ENCODE measurements around the gene GRM8.

Gene GRM8

DNA sequence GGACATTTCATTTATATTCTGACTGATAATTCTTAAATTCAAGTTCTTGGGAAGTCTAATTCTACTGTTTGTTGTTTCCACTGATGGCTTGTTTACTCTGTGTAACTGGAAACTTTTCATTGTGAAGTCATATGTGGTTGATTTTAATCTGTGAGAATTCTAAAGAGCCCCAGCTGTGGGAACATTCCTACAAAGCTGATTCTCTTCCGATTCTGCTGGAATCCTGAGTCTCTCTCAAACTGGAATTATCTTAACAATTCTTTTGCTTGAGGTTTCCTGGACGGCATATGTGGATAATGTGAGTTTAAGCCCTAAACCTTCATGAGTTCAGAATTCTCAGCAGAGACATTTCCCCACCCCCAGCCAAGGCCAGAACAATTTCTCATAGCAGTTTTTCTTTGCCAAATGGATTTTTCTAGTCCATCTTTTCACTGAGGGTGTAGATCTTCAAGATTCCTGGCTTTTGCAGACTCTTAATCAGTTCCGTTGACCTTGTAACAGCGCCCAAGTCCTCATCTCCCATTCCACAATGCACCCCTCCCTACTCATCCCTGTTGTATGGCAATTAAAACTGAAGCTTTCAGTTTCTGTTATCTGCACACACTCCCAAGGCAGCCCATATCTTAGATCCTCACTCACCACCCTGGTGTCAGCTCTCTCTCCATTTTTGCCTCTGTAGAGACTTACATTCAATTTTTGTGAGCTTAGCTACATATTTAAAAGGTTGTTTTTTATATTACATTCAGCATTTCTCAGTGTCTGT, 37.6 kb downstream of the GRM8 start:
- DNase-seq (ENCODE audit: extremely low spot score): no peak
- POLR2A ChIA-PET: no interaction called here
- CTCF ChIA-PET: no interaction called here
- TF ChIP-seq BHLHE40 (IDR thresholded peaks at IDR 0.05; ENCODE audit: borderline replicate concordance) (no peak), LEF1 (IDR thresholded peaks at IDR 0.05; ENCODE audit: borderline replicate concordance) (no peak), CTBP1 (IDR thresholded peaks at IDR 0.05; ENCODE audit: borderline replicate concordance) (no peak), L3MBTL2 (conservative IDR thresholded peaks at IDR 0.05) (no peak), FOXM1 (IDR thresholded peaks at IDR 0.05; ENCODE audit: borderline replicate concordance) (no peak), SP1 (IDR thresholded peaks at IDR 0.05) (no peak), ZNF384 (IDR thresholded peaks at IDR 0.05) (no peak), FOXA1 (IDR thresholded peaks at IDR 0.05) (no peak), FOXK2 (IDR thresholded peaks at IDR 0.05) (no peak), ARNT (IDR thresholded peaks at IDR 0.05) (no peak), SUZ12 (IDR thresholded peaks at IDR 0.05) (no peak)

DNA sequence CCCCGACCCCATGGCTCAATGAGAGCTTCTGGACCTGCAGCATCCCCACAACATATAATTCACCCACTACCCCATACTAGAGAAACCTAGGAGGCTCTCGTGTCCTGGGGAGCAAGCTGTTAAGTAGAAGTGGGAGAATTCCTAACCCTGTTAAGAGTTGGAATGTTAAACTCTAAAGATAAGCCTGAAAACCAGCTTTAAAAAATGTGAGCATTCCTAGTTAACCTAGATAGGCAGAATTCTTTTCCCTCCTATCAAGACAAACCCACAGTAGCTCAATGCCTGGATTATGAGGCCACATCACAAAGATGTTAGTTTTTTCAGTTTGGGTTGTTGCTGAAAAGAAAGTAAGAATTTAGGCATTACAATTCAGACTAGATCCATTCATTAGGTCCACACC, 42.9 kb downstream of the GRM8 start:
- no peak for DNase-seq (ENCODE audit: extremely low spot score)
- CTCF ChIA-PET: no interaction called here
- TF ChIP-seq NFRKB (IDR thresholded peaks at IDR 0.05): no peak
- TF ChIP-seq FOXA1 (IDR thresholded peaks at IDR 0.05): no peak
- TF ChIP-seq FOXK2 (IDR thresholded peaks at IDR 0.05): no peak
- TF ChIP-seq SUZ12 (IDR thresholded peaks at IDR 0.05): no peak
- TF ChIP-seq ZNF384 (IDR thresholded peaks at IDR 0.05): no peak
- TF ChIP-seq TARDBP (IDR thresholded peaks at IDR 0.05): no peak
- TF ChIP-seq SP1 (IDR thresholded peaks at IDR 0.05): no peak
- TF ChIP-seq HDGF (IDR thresholded peaks at IDR 0.05; ENCODE audit: borderline replicate concordance): no peak
- no peak for TF ChIP-seq CTBP1 (IDR thresholded peaks at IDR 0.05; ENCODE audit: borderline replicate concordance)
- TF ChIP-seq ELF4 (IDR thresholded peaks at IDR 0.05): no peak
- no peak for TF ChIP-seq L3MBTL2 (conservative IDR thresholded peaks at IDR 0.05)
- no peak for TF ChIP-seq BHLHE40 (IDR thresholded peaks at IDR 0.05; ENCODE audit: borderline replicate concordance)
- no peak for TF ChIP-seq LEF1 (IDR thresholded peaks at IDR 0.05; ENCODE audit: borderline replicate concordance)
- TF ChIP-seq FOXM1 (IDR thresholded peaks at IDR 0.05; ENCODE audit: borderline replicate concordance): no peak
- no peak for TF ChIP-seq ARNT (IDR thresholded peaks at IDR 0.05)
- TF ChIP-seq, protein P1, sequence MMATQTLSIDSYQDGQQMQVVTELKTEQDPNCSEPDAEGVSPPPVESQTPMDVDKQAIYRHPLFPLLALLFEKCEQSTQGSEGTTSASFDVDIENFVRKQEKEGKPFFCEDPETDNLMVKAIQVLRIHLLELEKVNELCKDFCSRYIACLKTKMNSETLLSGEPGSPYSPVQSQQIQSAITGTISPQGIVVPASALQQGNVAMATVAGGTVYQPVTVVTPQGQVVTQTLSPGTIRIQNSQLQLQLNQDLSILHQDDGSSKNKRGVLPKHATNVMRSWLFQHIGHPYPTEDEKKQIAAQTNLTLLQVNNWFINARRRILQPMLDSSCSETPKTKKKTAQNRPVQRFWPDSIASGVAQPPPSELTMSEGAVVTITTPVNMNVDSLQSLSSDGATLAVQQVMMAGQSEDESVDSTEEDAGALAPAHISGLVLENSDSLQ (IDR thresholded peaks at IDR 0.05): no peak
- POLR2A ChIA-PET: interaction anchor here (0.6 kb wide), 1 partner anchor 8 kb away, joined by 3 read pairs; no protein-coding TSS in a partner anchor

DNA sequence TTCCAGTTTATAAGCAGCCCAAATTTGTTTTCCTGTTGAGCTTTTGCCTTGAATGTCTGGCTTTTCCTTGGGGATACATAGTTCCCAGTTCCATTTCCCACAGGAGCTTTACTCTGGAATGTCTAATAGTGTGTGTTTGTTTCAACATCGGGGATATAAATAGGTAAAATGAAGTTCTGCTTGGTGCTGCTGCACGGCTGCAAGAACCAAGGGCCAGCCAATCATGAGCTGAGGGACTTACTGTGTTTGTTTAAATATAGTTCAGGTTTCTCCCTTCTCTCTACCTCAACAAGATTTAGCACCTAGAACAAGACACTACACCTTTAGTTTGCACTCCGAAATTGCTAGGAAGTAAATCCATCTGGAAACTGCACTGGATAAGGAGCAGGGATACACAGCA, 43.9 kb downstream of the GRM8 start:
- ChIA-PET POLR2A (no interaction called here), CTCF (no interaction called here)
- TF ChIP-seq FOXM1 (IDR thresholded peaks at IDR 0.05; ENCODE audit: borderline replicate concordance) (no peak), TARDBP (IDR thresholded peaks at IDR 0.05) (no peak), SP1 (IDR thresholded peaks at IDR 0.05) (no peak), CTBP1 (IDR thresholded peaks at IDR 0.05; ENCODE audit: borderline replicate concordance) (no peak), HDGF (IDR thresholded peaks at IDR 0.05; ENCODE audit: borderline replicate concordance) (no peak), SUZ12 (IDR thresholded peaks at IDR 0.05) (no peak), LEF1 (IDR thresholded peaks at IDR 0.05; ENCODE audit: borderline replicate concordance) (no peak), ARNT (IDR thresholded peaks at IDR 0.05) (no peak), L3MBTL2 (conservative IDR thresholded peaks at IDR 0.05) (no peak), BHLHE40 (IDR thresholded peaks at IDR 0.05; ENCODE audit: borderline replicate concordance) (no peak), NFRKB (IDR thresholded peaks at IDR 0.05) (no peak)
- no peak for DNase-seq (ENCODE audit: extremely low spot score)

DNA sequence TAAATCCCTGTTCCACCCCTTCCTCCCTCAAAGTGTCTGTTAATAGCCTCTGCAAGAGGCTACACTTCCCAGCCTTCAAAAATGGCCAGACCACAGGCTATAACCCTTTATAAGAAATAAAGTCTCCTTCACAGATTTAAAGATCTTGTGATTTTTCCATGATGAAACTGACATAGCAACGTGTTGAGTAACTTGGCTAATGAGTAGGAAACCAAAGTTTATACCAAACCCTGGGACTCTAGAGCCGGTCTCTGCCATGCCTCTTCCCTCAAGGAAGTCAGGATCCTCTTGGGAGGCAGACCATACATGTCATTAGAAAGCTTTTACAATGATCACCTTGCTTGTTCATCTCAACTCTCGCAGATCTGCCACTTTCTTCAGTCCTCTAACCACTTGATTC, 44.4 kb downstream of the GRM8 start:
- TF ChIP-seq HDGF (IDR thresholded peaks at IDR 0.05; ENCODE audit: borderline replicate concordance) (no peak), FOXK2 (IDR thresholded peaks at IDR 0.05) (no peak), SP1 (IDR thresholded peaks at IDR 0.05) (no peak), LEF1 (IDR thresholded peaks at IDR 0.05; ENCODE audit: borderline replicate concordance) (no peak), L3MBTL2 (conservative IDR thresholded peaks at IDR 0.05) (no peak), NFRKB (IDR thresholded peaks at IDR 0.05) (no peak), ZNF384 (IDR thresholded peaks at IDR 0.05) (no peak), SUZ12 (IDR thresholded peaks at IDR 0.05) (no peak), FOXM1 (IDR thresholded peaks at IDR 0.05; ENCODE audit: borderline replicate concordance) (no peak), BHLHE40 (IDR thresholded peaks at IDR 0.05; ENCODE audit: borderline replicate concordance) (no peak), ELF4 (IDR thresholded peaks at IDR 0.05) (no peak), ARNT (IDR thresholded peaks at IDR 0.05) (no peak)
- TF ChIP-seq, protein P1 (IDR thresholded peaks at IDR 0.05): no peak
- CTCF ChIA-PET: no interaction called here
- POLR2A ChIA-PET: no interaction called here
- DNase-seq (ENCODE audit: extremely low spot score): no peak

DNA sequence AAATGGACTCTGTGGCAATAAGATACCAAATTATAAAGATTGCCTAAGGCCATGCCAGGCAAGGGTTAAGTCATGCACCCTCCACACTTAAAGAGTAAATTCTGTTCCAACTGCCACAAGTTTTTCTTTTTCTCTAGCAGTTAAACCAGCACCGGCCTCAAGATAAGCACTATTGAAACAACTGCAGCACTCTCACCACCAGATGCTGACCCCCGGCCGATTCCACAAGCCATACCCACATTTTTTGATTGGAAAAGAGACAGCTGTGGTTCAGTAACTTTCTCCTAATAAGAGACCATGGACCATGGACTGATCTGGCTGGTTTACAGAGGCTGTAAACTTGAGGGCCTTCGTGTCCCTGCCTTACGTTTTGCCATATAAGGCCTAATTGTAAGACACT, 44.9 kb downstream of the GRM8 start:
- TF ChIP-seq TARDBP (IDR thresholded peaks at IDR 0.05) (no peak), NFRKB (IDR thresholded peaks at IDR 0.05) (no peak), BHLHE40 (IDR thresholded peaks at IDR 0.05; ENCODE audit: borderline replicate concordance) (no peak), L3MBTL2 (conservative IDR thresholded peaks at IDR 0.05) (no peak), FOXA1 (IDR thresholded peaks at IDR 0.05) (no peak), FOXM1 (IDR thresholded peaks at IDR 0.05; ENCODE audit: borderline replicate concordance) (no peak), CTBP1 (IDR thresholded peaks at IDR 0.05; ENCODE audit: borderline replicate concordance) (no peak), FOXK2 (IDR thresholded peaks at IDR 0.05) (no peak), HDGF (IDR thresholded peaks at IDR 0.05; ENCODE audit: borderline replicate concordance) (no peak)
- POLR2A ChIA-PET: no interaction called here
- no peak for DNase-seq (ENCODE audit: extremely low spot score)
- CTCF ChIA-PET: no interaction called here

DNA sequence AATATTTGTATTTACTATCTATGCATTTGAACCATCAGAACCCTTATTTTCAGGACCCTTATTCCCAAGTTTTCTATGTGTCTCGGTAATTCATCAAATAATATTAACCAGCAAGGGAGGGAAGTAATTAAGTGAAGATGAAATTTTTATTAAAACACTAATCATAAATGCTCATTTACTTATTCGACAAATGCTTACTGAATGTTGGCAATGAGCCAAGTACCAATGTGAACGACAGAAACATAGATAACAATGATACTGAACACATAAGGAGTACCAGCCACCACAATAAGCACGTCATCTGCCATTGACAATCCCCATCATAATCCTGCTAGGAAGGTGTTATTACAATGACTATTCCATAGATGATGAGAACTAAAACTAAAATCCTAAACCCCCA, 45.5 kb downstream of the GRM8 start:
- POLR2A ChIA-PET: no interaction called here

More for the DNA sequence above, 45.5 kb downstream of the GRM8 start:
- CTCF ChIA-PET: no interaction called here
- no peak for DNase-seq (ENCODE audit: extremely low spot score)
- TF ChIP-seq CTBP1 (IDR thresholded peaks at IDR 0.05; ENCODE audit: borderline replicate concordance): no peak
- no peak for TF ChIP-seq FOXA1 (IDR thresholded peaks at IDR 0.05)
- no peak for TF ChIP-seq FOXK2 (IDR thresholded peaks at IDR 0.05)
- TF ChIP-seq SUZ12 (IDR thresholded peaks at IDR 0.05): no peak
- TF ChIP-seq BHLHE40 (IDR thresholded peaks at IDR 0.05; ENCODE audit: borderline replicate concordance): no peak
- TF ChIP-seq NFRKB (IDR thresholded peaks at IDR 0.05): no peak
- no peak for TF ChIP-seq L3MBTL2 (conservative IDR thresholded peaks at IDR 0.05)
- no peak for TF ChIP-seq SP1 (IDR thresholded peaks at IDR 0.05)
- TF ChIP-seq ZNF384 (IDR thresholded peaks at IDR 0.05): no peak
- no peak for TF ChIP-seq HDGF (IDR thresholded peaks at IDR 0.05; ENCODE audit: borderline replicate concordance)
- no peak for TF ChIP-seq ELF4 (IDR thresholded peaks at IDR 0.05)

All from HEK293T (cell line).